PC-9 (cell line): Measurements from ENCODE around the gene SLC38A10. TPM values are rescaled to one million over a fixed set of nuclear protein-coding genes. Genes with fewer than 3 reads are reported as not detected.

ENCODE experiments used
- BruUV-seq: library from RNA; stranded (reverse); fragments of 400-500 nt; replicated peaks from 2 replicates; lab custom pipeline; 2021; lab: Mats Ljungman, UMichigan
- CTCF ChIA-PET: fragments of 300-600 bp; sonication (Branson Sonifier 250); formaldehyde crosslinking; loops from one replicate; lab custom pipeline; 2022; ENCODE audit warnings: antibody characterized with exemption; lab: Charles Lee
- POLR2A ChIA-PET: fragments of 300-600 bp; sonication (Branson Sonifier 250); formaldehyde crosslinking; loops from one replicate; lab custom pipeline; 2022; ENCODE audit warnings: antibody characterized with exemption; ENCODE audit not compliant: unreplicated experiment; lab: Charles Lee
- DNase-seq, 2 experiments: peaks; one replicate each; pipeline versions ENCODE4 v3.0.0 to v3.0.0-alpha.2; 2015 to 2022; ENCODE audit warnings: mixed read lengths in 1 of 2
- H2AFZ ChIP-seq: fragments of 200-600 bp; sonication (generic); 2 replicates; pipeline ENCODE4 v1.8.1; 2017; ENCODE audit warnings: antibody characterized with exemption
- H3F3A ChIP-seq: fragments of 200-600 bp; sonication (generic); 2 replicates; pipeline ENCODE4 v1.8.1; 2017; ENCODE audit warnings: antibody characterized with exemption, mild to moderate bottlenecking, low read depth; ENCODE audit not compliant: insufficient read depth
- H3K27ac ChIP-seq: fragments of 200-600 bp; sonication (generic); 2 replicates; pipeline ENCODE4 v1.6.1; 2016; ENCODE audit warnings: mixed run types
- H3K27me3 ChIP-seq: fragments of 200-600 bp; sonication (generic); 2 replicates; pipeline ENCODE4 v1.6.1; 2016; ENCODE audit warnings: low read depth, mixed run types; ENCODE audit not compliant: insufficient read depth
- H3K36me3 ChIP-seq: fragments of 200-600 bp; sonication (generic); 2 replicates; pipeline ENCODE4 v1.6.1; 2016; ENCODE audit warnings: low read depth, mixed run types
- H3K4me1 ChIP-seq: fragments of 200-600 bp; sonication (generic); replicated peaks from 2 replicates; pipeline ENCODE4 v1.6.1; 2016; ENCODE audit warnings: mixed run types; ENCODE audit not compliant: insufficient read depth
- H3K4me2 ChIP-seq: fragments of 200-600 bp; sonication (generic); 2 replicates; pipeline ENCODE4 v1.6.1; 2017; ENCODE audit warnings: mixed run types
- H3K4me3 ChIP-seq: fragments of 200-600 bp; sonication (generic); 2 replicates; pipeline ENCODE4 v1.6.1; 2016; ENCODE audit warnings: mixed run types
- H3K79me2 ChIP-seq: fragments of 200-600 bp; sonication (generic); 2 replicates; pipeline ENCODE4 v1.6.1; 2017; ENCODE audit warnings: low read depth, mixed run types
- H3K9me2 ChIP-seq: fragments of 200-600 bp; sonication (generic); 2 replicates; pipeline ENCODE4 v1.8.1; 2017; ENCODE audit warnings: mild to moderate bottlenecking; ENCODE audit not compliant: insufficient read depth
- H3K9me3 ChIP-seq: fragments of 200-600 bp; sonication (generic); 2 replicates; pipeline ENCODE4 v1.8.1; 2016; ENCODE audit warnings: low read depth; ENCODE audit not compliant: insufficient read depth
- H4K20me1 ChIP-seq: fragments of 200-600 bp; sonication (generic); 2 replicates; pipeline ENCODE4 v1.8.1; 2017; ENCODE audit not compliant: insufficient read depth
- EZH2 ChIP-seq: fragments of 200-600 bp; sonication (generic); IDR thresholded peaks from 2 replicates; pipeline ENCODE4 v1.8.0; 2017; ENCODE audit warnings: antibody characterized with exemption, low read depth
- intact Hi-C: fragments of 100-400 bp; cut with micrococcal nuclease; formaldehyde crosslinking; loops from one replicate; pipeline ENCODE4 v1.10.0; 2022; ENCODE audit not compliant: unreplicated experiment
- total RNA-seq: library from RNA; stranded (reverse); gene quantifications from 2 replicates; pipeline ENCODE4 v1.2.3, GENCODE V29; 2021
- TF ChIP-seq, protein P1 (sequence below): fragments of 200-600 bp; sonication (generic); conservative IDR thresholded peaks from 2 replicates; pipeline ENCODE4 v1.6.1; 2017; ENCODE audit warnings: mixed run types, antibody characterized with exemption, mild to moderate bottlenecking, moderate library complexity

SLC38A10 gene
- total RNA-seq, 1 experiment from 2014 or later = 127 TPM

DNA sequence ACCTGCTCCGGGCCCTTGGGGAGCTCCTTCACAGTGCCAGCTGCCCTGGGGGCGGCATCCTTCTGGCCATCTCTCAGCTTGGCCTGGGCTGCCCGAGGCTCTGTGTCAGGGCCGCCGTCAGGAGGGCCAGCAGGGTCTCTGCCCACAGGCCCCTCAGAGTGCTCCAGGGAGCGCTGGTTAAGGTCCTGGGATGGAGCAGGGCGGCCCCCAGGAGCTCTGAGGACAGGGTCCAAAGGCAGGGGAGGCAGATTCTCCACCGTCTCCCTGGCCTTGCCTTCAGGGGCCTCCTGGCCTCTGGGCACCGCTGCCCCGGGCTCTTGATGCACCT, 48.8 kb downstream of the SLC38A10 start:
- H3K36me3 ChIP-seq = no peaks in the 10 kb centered on the region
- no peaks in the 10 kb centered on the region for H3K27me3 ChIP-seq
- H3F3A ChIP-seq = 0 out of 2 replicates have a peak, but pooled peaks cover 7% of the 10 kb centered on the region
- no peak overlapping the region for H2AFZ ChIP-seq
- ChIA-PET POLR2A (no interaction called here), CTCF (no interaction called here)
- no peaks in the 10 kb centered on the region; the same call in 1 of the 2 replicates for H4K20me1 ChIP-seq
- H3K9me2 ChIP-seq = no peaks in the 10 kb centered on the region
- no peaks in the 10 kb centered on the region for H3K79me2 ChIP-seq
- H3K4me2 ChIP-seq = no peak overlapping the region
- no peak for TF ChIP-seq EZH2
- TF ChIP-seq, protein P1, sequence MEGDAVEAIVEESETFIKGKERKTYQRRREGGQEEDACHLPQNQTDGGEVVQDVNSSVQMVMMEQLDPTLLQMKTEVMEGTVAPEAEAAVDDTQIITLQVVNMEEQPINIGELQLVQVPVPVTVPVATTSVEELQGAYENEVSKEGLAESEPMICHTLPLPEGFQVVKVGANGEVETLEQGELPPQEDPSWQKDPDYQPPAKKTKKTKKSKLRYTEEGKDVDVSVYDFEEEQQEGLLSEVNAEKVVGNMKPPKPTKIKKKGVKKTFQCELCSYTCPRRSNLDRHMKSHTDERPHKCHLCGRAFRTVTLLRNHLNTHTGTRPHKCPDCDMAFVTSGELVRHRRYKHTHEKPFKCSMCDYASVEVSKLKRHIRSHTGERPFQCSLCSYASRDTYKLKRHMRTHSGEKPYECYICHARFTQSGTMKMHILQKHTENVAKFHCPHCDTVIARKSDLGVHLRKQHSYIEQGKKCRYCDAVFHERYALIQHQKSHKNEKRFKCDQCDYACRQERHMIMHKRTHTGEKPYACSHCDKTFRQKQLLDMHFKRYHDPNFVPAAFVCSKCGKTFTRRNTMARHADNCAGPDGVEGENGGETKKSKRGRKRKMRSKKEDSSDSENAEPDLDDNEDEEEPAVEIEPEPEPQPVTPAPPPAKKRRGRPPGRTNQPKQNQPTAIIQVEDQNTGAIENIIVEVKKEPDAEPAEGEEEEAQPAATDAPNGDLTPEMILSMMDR = no peak
- no peaks in the 10 kb centered on the region for H3K4me1 ChIP-seq
- intact Hi-C loops = no loop called here
- H3K27ac ChIP-seq = no peak overlapping the region
- no peak for DNase-seq
- H3K4me3 ChIP-seq = no peak overlapping the region
- no peaks in the 10 kb centered on the region for H3K9me3 ChIP-seq
- BruUV-seq = no TSS peak

DNA sequence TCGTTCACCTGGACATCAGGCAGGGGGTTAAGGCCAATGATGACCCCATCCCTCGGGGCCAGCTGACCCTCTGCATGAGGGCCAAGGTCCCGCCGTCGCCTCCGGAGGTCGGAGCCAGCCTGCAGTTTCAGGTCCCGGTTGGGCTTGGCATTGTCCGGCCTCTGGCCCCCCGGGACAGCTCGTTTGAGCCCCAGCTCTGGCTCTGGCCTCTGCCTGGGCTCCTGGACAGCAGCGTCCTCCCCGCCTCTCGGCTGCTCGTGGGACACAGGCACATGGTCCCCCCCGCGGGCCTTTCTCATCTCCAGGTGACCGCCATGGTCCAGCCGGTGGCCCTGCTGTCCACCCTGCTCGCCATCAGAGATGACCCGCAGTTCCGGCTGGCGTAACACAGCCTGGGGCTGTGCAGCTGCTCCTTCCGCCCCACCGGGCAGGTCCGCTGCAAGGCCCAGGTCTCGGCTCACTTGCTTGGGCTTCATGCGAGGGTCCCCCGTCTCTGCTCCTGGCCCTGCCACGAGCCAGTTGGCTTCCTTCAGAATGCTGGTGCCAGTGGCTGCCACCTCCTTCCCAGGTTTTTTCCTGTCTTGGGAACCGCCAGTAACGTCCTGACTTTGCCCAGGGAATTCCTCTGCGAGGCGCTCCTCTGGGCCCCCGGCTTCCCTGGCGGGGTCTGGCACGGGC, 49.3 kb downstream of the SLC38A10 start:
- H3K4me1 ChIP-seq = no peaks in the 10 kb centered on the region
- H3K27ac ChIP-seq = no peak overlapping the region
- DNase-seq = no peak
- ChIA-PET CTCF (interaction anchor here (0.5 kb wide), 1 partner anchor 177 kb away, joined by 5 read pairs; no protein-coding TSS in a partner anchor), POLR2A (no interaction called here)
- no peaks in the 10 kb centered on the region for H3K9me2 ChIP-seq
- no peak overlapping the region for H3K4me3 ChIP-seq
- BruUV-seq = no TSS peak
- H3K4me2 ChIP-seq = no peak overlapping the region
- no peaks in the 10 kb centered on the region for H3K27me3 ChIP-seq
- H3F3A ChIP-seq = 0 out of 2 replicates have a peak, but pooled peaks cover 7% of the 10 kb centered on the region
- H3K79me2 ChIP-seq = no peaks in the 10 kb centered on the region
- intact Hi-C loops = no loop called here
- H3K36me3 ChIP-seq = no peaks in the 10 kb centered on the region
- TF ChIP-seq, protein P1 = no peak
- TF ChIP-seq EZH2 = no peak
- H4K20me1 ChIP-seq = no peaks in the 10 kb centered on the region; the same call in 1 of the 2 replicates
- no peaks in the 10 kb centered on the region for H3K9me3 ChIP-seq
- no peak overlapping the region for H2AFZ ChIP-seq

GRCh38 chr17:81245024-81245664, 50.0 kb downstream of the SLC38A10 start:
- CTCF ChIA-PET = interaction anchor here (0.5 kb wide), 1 partner anchor 178 kb away, joined by 5 read pairs; no protein-coding TSS in a partner anchor
- no TSS peak for BruUV-seq

More at GRCh38 chr17:81245024-81245664, 50.0 kb downstream of the SLC38A10 start:
- no peaks in the 10 kb centered on the region for H3K9me3 ChIP-seq
- no peak overlapping the region for H3K4me3 ChIP-seq
- peaks cover 6% of the 10 kb centered on the region for H3K79me2 ChIP-seq
- H3K27ac ChIP-seq = no peak overlapping the region
- DNase-seq = no peak
- H2AFZ ChIP-seq = no peak overlapping the region
- POLR2A ChIA-PET = no interaction called here
- H3K27me3 ChIP-seq = no peaks in the 10 kb centered on the region
- H3K36me3 ChIP-seq = no peaks in the 10 kb centered on the region
- H3K4me1 ChIP-seq = no peaks in the 10 kb centered on the region
- TF ChIP-seq, protein P1 = no peak
- TF ChIP-seq EZH2 = no peak
- H3K9me2 ChIP-seq = no peaks in the 10 kb centered on the region
- intact Hi-C loops = no loop called here
- H3F3A ChIP-seq = 0 out of 2 replicates have a peak, but pooled peaks cover 7% of the 10 kb centered on the region
- H3K4me2 ChIP-seq = no peak overlapping the region
- no peaks in the 10 kb centered on the region; the same call in 1 of the 2 replicates for H4K20me1 ChIP-seq
